ENCODE data around the gene PIP4K2A. TPM values are rescaled to one million over a fixed set of nuclear protein-coding genes. Genes with fewer than 3 reads are reported as not detected.

Gene PIP4K2A
- polyA plus RNA-seq, 4 donors = 4.5 to 11.3 (median 9.0) TPM

GRCh38 chr10:22560096-22560912 is 154.1 kb downstream of the PIP4K2A start:
- Histone ChIP-seq H3K27ac (ENCODE audit: low read depth in 1 of 3, low read length in 2 of 3) (no peak overlapping the region), H3K36me3 (ENCODE audit: control insufficient read depth in 3 of 3, insufficient read depth in 2 of 3, low read depth in 1 of 3, low read length in 3 of 3) (peaks cover 0 to 3% (median 3%) of the 10 kb centered on the region in 3 donors), H3K4me1 (ENCODE audit: control insufficient read depth in 3 of 3, insufficient read depth in 2 of 3, low read depth in 1 of 3, low read length in 2 of 3) (peaks cover 0 to 3% (median 0%) of the 10 kb centered on the region in 3 donors), H3K4me3 (ENCODE audit: low read depth in 1 of 3, low read length in 3 of 3) (no peak overlapping the region), H3K9me3 (ENCODE audit: control insufficient read depth in 2 of 2, insufficient read depth in 1 of 2, low read depth in 1 of 2, low read length in 1 of 2) (no peaks in the 10 kb centered on the region), H3K27me3 (ENCODE audit: control insufficient read depth in 3 of 3, insufficient read depth in 3 of 3, low read length in 3 of 3) (no peaks in the 10 kb centered on the region)
- FAIRE-seq (no peak), DNase-seq (peak; percentile 34 to 39)
- WGBS, 3 donors = 25 to 68% (median 52%) methylated on average over 17 of the region's 17 CpGs

- Histone ChIP-seq H3K9me3 (ENCODE audit: control insufficient read depth in 2 of 2, insufficient read depth in 1 of 2, low read depth in 1 of 2, low read length in 1 of 2) (no peaks in the 10 kb centered on the region), H3K36me3 (ENCODE audit: control insufficient read depth in 3 of 3, insufficient read depth in 2 of 3, low read depth in 1 of 3, low read length in 3 of 3) (peaks cover 0 to 2% (median 0%) of the 10 kb centered on the region in 3 donors), H3K27me3 (ENCODE audit: control insufficient read depth in 3 of 3, insufficient read depth in 3 of 3, low read length in 3 of 3) (no peaks in the 10 kb centered on the region), H3K4me3 (ENCODE audit: low read depth in 1 of 3, low read length in 3 of 3) (no peak overlapping the region), H3K27ac (ENCODE audit: low read depth in 1 of 3, low read length in 2 of 3) (no peak overlapping the region), H3K4me1 (ENCODE audit: control insufficient read depth in 3 of 3, insufficient read depth in 2 of 3, low read depth in 1 of 3, low read length in 2 of 3) (peaks cover 0 to 13% (median 0%) of the 10 kb centered on the region in 3 donors)
- WGBS, 3 donors = 55 to 79% (median 78%) methylated on average over 1 of the region's 1 CpG
- DNase-seq (no peak), FAIRE-seq (peak; percentile 19)
These were observed 157.1 kb downstream of the PIP4K2A start for GRCh38 chr10:22557321-22557720.

GRCh38 chr10:22556774-22557173 is 157.6 kb downstream of the PIP4K2A start:
- Histone ChIP-seq H3K27ac (ENCODE audit: low read depth in 1 of 3, low read length in 2 of 3) (no peak overlapping the region), H3K27me3 (ENCODE audit: control insufficient read depth in 3 of 3, insufficient read depth in 3 of 3, low read length in 3 of 3) (no peaks in the 10 kb centered on the region), H3K4me1 (ENCODE audit: control insufficient read depth in 3 of 3, insufficient read depth in 2 of 3, low read depth in 1 of 3, low read length in 2 of 3) (peaks cover 0 to 13% (median 0%) of the 10 kb centered on the region in 3 donors), H3K36me3 (ENCODE audit: control insufficient read depth in 3 of 3, insufficient read depth in 2 of 3, low read depth in 1 of 3, low read length in 3 of 3) (peaks cover 0 to 2% (median 0%) of the 10 kb centered on the region in 3 donors), H3K9me3 (ENCODE audit: control insufficient read depth in 2 of 2, insufficient read depth in 1 of 2, low read depth in 1 of 2, low read length in 1 of 2) (no peaks in the 10 kb centered on the region), H3K4me3 (ENCODE audit: low read depth in 1 of 3, low read length in 3 of 3) (no peak overlapping the region)
- 92 to 95% (median 94%) methylated on average over 6 of the region's 6 CpGs for WGBS, 3 donors
- FAIRE-seq (no peak), DNase-seq (no peak)

GRCh38 chr10:22554461-22555182 is 159.8 kb downstream of the PIP4K2A start:
- H3K36me3 ChIP-seq (ENCODE audit: control insufficient read depth in 3 of 3, insufficient read depth in 2 of 3, low read depth in 1 of 3, low read length in 3 of 3) = peaks cover 0 to 7% (median 5%) of the 10 kb centered on the region in 3 donors
- peak overlapping the region in 2 of 3 donors; percentile 45 to 59 for H3K27ac ChIP-seq (ENCODE audit: low read depth in 1 of 3, low read length in 2 of 3)
- DNase-seq = peak in 1 of 2 donors; percentile 63
- H3K4me3 ChIP-seq (ENCODE audit: low read depth in 1 of 3, low read length in 3 of 3) = peak overlapping the region in 1 of 3 donors; percentile 27
- 66 to 90% (median 82%) methylated on average over 29 of the region's 29 CpGs for WGBS, 3 donors
- no peaks in the 10 kb centered on the region for H3K27me3 ChIP-seq (ENCODE audit: control insufficient read depth in 3 of 3, insufficient read depth in 3 of 3, low read length in 3 of 3)
- H3K9me3 ChIP-seq (ENCODE audit: control insufficient read depth in 2 of 2, insufficient read depth in 1 of 2, low read depth in 1 of 2, low read length in 1 of 2) = no peaks in the 10 kb centered on the region
- peaks cover 0 to 10% (median 0%) of the 10 kb centered on the region in 3 donors for H3K4me1 ChIP-seq (ENCODE audit: control insufficient read depth in 3 of 3, insufficient read depth in 2 of 3, low read depth in 1 of 3, low read length in 2 of 3)
- no peak for FAIRE-seq

GRCh38 chr10:22553452-22553995 is 160.9 kb downstream of the PIP4K2A start:
- Histone ChIP-seq H3K27ac (ENCODE audit: low read depth in 1 of 3, low read length in 2 of 3) (no peak overlapping the region), H3K36me3 (ENCODE audit: control insufficient read depth in 3 of 3, insufficient read depth in 2 of 3, low read depth in 1 of 3, low read length in 3 of 3) (peaks cover 0 to 7% (median 7%) of the 10 kb centered on the region in 3 donors), H3K27me3 (ENCODE audit: control insufficient read depth in 3 of 3, insufficient read depth in 3 of 3, low read length in 3 of 3) (no peaks in the 10 kb centered on the region), H3K4me3 (ENCODE audit: low read depth in 1 of 3, low read length in 3 of 3) (no peak overlapping the region), H3K9me3 (ENCODE audit: control insufficient read depth in 2 of 2, insufficient read depth in 1 of 2, low read depth in 1 of 2, low read length in 1 of 2) (no peaks in the 10 kb centered on the region), H3K4me1 (ENCODE audit: control insufficient read depth in 3 of 3, insufficient read depth in 2 of 3, low read depth in 1 of 3, low read length in 2 of 3) (peaks cover 0 to 10% (median 0%) of the 10 kb centered on the region in 3 donors)
- 88 to 94% (median 93%) methylated on average over 7 of the region's 7 CpGs for WGBS, 3 donors
- DNase-seq (no peak), FAIRE-seq (no peak)

- peak in 1 of 2 donors; percentile 47 for DNase-seq
- H3K27ac ChIP-seq (ENCODE audit: low read depth in 1 of 3, low read length in 2 of 3) = no peak overlapping the region
- peaks cover 0 to 7% (median 7%) of the 10 kb centered on the region in 3 donors for H3K36me3 ChIP-seq (ENCODE audit: control insufficient read depth in 3 of 3, insufficient read depth in 2 of 3, low read depth in 1 of 3, low read length in 3 of 3)
- no peak for FAIRE-seq
- peaks cover 0 to 10% (median 0%) of the 10 kb centered on the region in 3 donors for H3K4me1 ChIP-seq (ENCODE audit: control insufficient read depth in 3 of 3, insufficient read depth in 2 of 3, low read depth in 1 of 3, low read length in 2 of 3)
- H3K4me3 ChIP-seq (ENCODE audit: low read depth in 1 of 3, low read length in 3 of 3) = no peak overlapping the region
- no peaks in the 10 kb centered on the region for H3K27me3 ChIP-seq (ENCODE audit: control insufficient read depth in 3 of 3, insufficient read depth in 3 of 3, low read length in 3 of 3)
- no peaks in the 10 kb centered on the region for H3K9me3 ChIP-seq (ENCODE audit: control insufficient read depth in 2 of 2, insufficient read depth in 1 of 2, low read depth in 1 of 2, low read length in 1 of 2)
- 69 to 84% (median 71%) methylated on average over 5 of the region's 5 CpGs for WGBS, 3 donors
These were observed 161.4 kb downstream of the PIP4K2A start for GRCh38 chr10:22552888-22553378.

- H3K27me3 ChIP-seq (ENCODE audit: control insufficient read depth in 3 of 3, insufficient read depth in 3 of 3, low read length in 3 of 3) = no peaks in the 10 kb centered on the region
- DNase-seq (no peak), FAIRE-seq (no peak)
- H3K4me3 ChIP-seq (ENCODE audit: low read depth in 1 of 3, low read length in 3 of 3) = no peak overlapping the region
- no peaks in the 10 kb centered on the region for H3K9me3 ChIP-seq (ENCODE audit: control insufficient read depth in 2 of 2, insufficient read depth in 1 of 2, low read depth in 1 of 2, low read length in 1 of 2)
- 87 to 92% (median 90%) methylated on average over 7 of the region's 7 CpGs for WGBS, 3 donors
- peaks cover 0 to 12% (median 7%) of the 10 kb centered on the region in 3 donors for H3K36me3 ChIP-seq (ENCODE audit: control insufficient read depth in 3 of 3, insufficient read depth in 2 of 3, low read depth in 1 of 3, low read length in 3 of 3)
- peaks cover 0 to 10% (median 0%) of the 10 kb centered on the region in 3 donors for H3K4me1 ChIP-seq (ENCODE audit: control insufficient read depth in 3 of 3, insufficient read depth in 2 of 3, low read depth in 1 of 3, low read length in 2 of 3)
- H3K27ac ChIP-seq (ENCODE audit: low read depth in 1 of 3, low read length in 2 of 3) = no peak overlapping the region
These were observed 162.6 kb downstream of the PIP4K2A start for GRCh38 chr10:22551681-22552365.

Measured in small intestine (tissue), 7 donors.